ENCODE data around the gene NT5M.
"Not testable (repeated sequence)": the region's sequence is repeated elsewhere in the genome, so short reads cannot be mapped to it uniquely, and the experiment has no call there.

NT5M gene
- 0.75 reads per million for total RNA-seq

- peak; percentile 61 for DNase-seq
Observed at GRCh38 chr17:17303010-17303846, at the start of gene NT5M. Gene NT5M (plus strand): TSS chr17:17303373. CDS start chr17:17303551, 178 bp downstream.

GRCh38 chr17:17253406-17253805 lies 49.8 kb upstream of the NT5M start:
- DNase-seq: no peak

GRCh38 chr17:17254036-17254435 lies 49.1 kb upstream of the NT5M start:
- no peak for DNase-seq

- DNase-seq: not testable (repeated sequence)
Observed at GRCh38 chr17:17255689-17256088, 47.5 kb upstream of the NT5M start.

GRCh38 chr17:17256316-17256715 lies 46.9 kb upstream of the NT5M start:
- DNase-seq: no peak

DNA sequence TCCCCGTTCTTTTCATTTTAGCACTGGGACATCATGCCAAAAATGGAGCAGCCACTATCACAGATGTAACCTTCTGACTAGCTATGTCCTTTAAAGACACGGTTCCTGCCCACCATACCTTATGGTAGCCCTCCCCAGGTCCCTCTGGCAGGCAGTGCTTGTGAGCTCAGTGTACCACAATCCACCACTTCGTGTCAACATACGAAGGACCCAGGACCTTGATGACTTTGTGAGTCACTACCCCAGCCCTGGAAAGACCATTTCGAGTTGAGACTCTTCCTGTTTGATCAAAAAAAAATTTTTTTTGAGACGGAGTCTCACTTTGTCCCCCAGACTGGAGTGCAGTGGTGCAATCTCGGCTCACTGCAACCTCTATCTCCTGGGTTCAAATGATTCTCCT lies 45.2 kb upstream of the NT5M start:
- no peak for DNase-seq

GRCh38 chr17:17258998-17259397 lies 44.2 kb upstream of the NT5M start:
- no peak for DNase-seq

DNA sequence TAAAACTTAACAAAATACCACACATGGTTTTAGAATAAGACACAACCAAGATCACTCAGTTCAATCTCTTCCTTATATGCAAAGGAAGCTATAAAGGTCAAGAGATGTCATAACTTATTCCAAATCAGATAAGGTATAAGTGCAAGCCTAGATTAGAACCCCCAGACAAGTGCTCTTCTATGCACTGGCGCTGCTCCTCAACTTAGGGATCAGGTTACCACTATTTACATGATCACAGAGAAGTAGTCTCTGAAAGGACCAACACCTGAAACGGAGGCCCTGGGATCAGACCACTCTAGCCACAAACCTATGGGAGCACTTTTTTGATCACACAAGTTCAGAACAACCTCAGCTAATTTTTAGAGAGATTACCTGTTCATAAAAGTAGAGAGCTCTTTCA lies 38.7 kb upstream of the NT5M start:
- DNase-seq: no peak

DNA sequence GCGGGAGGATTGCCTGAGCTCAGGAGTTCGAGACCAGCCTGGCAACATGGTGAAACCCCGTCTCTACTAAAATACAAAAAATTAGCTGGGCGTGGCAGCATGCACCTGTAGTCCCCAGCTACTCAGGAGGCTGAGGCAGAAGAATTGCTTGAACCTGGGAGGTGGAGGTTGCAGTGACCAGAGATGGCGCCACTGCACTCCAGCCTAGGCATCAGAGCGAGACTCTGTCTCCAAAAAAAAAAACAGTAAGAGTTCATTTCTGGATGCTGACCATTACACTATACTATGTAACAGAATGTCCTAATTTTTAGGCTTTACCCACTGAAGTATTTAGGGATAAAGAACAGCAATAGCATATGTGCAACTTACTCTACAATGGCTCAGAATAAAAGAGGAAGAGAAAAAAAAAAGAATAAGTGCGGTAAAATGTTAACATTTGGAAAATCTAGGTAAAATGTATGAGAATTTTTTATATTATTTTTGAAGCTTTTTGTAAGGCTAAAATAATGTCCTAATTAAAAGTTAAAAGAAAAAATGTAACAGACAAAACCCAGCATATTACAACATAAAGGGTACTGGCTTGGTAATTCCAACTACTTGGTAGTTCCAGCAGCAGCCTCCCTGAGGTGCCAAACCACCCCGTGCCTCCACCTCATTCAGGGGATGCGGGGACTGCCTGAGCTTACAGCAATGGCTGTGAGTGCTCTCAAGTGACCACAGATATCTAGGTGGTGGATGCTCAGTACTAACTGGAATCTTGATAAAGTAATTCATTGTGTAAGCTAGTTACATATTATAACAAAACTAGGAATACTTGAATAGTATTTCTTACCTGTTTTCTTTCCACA lies 33.0 kb upstream of the NT5M start:
- DNase-seq: no peak

- no peak for DNase-seq
Observed at GRCh38 chr17:17275971-17276370, 27.2 kb upstream of the NT5M start.

DNA sequence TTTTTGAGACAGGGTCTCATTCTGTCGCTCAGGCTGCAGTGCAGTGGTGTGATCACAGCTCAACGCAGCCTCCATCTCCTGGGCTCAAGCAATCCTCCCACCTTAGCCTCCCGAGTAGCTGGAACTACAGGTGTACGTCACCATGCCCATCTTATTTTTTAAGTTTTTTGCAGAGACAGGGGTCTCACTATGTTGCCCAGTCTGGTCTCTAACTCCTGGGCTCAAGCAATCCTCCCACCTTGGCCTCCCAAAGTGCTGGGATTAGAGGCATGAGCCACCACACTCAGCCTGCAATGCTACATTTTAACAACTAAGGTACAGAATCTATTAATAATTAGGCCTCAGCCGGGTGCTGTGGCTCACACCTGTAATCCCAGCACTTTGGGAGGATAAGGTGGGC lies 25.7 kb upstream of the NT5M start:
- not testable (repeated sequence) for DNase-seq

DNA sequence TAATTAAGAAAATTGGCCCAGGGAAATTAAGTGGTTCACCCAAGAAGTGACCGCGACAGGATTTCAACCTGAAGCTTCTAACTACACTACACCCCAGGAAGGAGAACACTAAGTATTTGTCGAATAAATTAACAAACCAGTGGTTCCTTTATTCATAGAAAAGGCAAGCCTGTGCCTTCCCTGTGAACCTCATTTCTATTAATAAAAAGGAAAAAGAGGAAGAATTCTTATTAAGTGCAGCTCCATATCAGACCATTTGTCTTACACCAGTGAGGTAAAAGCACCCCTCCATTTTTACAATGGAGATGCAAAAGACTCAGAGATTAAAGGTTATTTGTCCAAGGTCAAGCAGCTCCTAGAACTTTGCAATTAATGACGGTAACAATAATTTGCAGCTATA lies 23.9 kb upstream of the NT5M start:
- DNase-seq: no peak

DNA sequence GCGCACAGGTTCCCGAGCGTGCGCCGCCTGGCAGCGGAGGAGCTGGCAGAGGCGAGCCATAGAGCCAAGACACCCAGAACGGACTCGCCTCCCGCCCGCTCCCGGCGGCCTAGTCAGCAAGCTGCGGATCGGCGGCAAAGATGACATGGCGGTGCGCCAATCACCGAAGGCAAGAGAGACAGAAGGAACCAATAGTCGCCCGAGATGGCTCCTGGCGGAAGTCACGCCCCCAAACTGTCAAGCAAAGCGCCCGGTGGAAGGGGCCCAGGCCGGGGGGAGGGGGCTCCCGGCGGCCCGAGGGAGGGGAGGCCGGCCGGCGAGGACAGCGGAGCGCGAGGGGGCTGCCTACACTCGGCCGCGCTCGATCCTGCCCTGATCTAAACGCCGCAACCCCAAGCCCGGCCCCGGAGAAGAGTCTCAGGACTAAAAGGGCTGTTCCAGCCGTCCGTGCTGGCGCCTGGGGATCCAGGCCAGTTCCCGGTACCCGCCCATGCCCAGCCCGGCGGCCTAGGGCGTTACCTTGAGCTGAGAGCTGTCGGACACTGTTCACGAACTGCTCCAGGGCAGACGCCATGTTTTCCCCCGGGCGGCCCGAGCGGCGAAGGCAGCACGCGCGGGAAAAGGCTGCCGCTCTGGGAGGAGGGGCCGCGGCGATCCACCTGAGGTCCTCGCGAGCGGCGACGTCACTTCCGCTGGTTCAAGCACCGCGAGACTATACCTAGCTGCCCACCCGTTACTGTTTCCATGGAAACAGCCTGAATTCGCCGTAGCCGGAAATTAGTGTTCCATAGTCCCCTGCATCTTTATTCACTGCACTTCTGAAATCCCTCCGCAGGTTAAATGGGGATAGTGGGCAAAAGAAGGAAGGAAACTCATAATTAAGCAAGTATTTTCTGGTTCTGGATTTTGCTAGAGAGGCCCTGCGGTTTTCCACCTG lies 22.3 kb upstream of the NT5M start, which contains the start of gene COPS3:
COPS3 (minus strand) TSS at position 634 of the 937 bp plus-strand sequence; CDS start at position 574, 60 bp downstream.
- peak; percentile 97 for DNase-seq

- no peak for DNase-seq
Observed at GRCh38 chr17:17285951-17286350, 17.2 kb upstream of the NT5M start.

DNA sequence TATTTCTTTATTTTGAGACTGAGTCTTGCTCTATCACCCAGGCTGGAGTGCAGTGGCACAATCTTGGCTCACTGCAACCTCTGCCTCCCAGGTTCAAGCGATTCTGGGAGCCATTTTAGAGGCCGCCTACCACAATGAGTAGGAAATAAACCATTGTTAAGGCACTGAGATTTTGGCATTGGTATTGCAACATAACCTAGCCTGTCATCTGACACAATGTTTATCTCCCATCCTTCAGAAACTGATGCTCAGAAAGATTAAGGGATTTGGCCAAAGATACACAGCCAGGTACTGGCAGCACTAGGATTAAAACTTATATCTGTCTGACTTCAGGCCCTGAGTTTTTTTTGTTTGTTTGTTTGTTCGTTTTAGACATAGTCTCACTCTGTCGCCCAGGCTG lies 14.1 kb upstream of the NT5M start:
- no peak for DNase-seq

DNA sequence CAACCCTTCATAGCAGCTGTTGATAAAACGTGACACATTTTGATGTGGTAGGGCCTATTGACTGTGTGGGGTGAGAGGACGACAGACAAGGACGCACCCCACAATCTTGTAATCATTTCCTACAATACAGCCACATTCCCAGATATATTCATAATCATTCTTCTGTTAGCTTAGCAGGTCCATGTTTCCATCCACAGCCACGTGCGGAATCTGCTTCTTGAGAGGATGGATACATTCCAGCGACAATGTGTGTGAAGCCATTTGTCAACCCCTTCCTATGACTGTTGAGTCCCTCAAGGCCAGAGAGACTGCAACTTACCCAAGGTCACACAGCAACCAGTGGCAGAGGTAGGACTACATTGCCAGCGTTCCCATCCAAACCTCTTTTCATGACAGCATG lies 13.5 kb upstream of the NT5M start:
- DNase-seq: no peak

DNA sequence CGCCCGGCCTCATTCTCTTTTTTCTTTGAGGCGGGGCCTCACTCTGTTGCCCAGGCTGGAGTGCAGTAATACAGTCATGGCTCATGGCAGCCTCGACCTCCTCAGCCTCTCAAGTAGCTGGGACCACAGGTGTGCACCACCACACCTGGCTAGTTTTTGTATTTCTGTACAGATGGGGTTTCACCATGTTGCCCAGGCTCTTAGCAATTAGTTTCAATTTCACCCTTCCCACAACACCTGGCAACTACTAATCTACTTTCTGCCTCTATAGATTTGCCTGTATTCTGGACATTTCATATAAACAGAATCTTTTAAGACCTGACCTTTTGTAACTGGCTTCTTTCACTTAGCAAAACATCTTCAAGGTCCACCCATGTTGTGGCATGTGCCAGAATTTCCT lies 8.0 kb upstream of the NT5M start:
- DNase-seq: no peak

DNA sequence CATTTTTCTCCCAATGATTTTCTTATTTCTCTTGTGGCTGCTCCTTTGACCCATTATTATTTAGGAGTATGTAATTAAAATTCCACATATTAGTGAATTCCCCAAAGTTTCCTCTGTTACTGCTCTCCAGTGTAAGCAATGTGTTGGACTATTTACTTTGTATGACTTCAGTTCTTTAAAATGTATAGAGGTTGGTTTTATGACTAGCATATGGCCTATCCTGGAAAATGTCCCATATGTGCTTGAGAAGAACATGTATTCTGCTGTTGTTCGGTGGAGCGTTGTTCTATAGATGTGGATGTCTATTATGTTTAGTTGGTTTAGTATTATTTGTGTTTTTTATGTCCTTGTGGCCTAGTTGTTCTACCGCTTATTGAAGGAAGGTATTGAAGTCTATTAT lies 6.0 kb upstream of the NT5M start:
- no peak for DNase-seq

- DNase-seq: no peak
Observed at GRCh38 chr17:17298108-17298507, 5.1 kb upstream of the NT5M start.

- peak; percentile 42 for DNase-seq
Observed at GRCh38 chr17:17300624-17301568, 2.3 kb upstream of the NT5M start.

DNA sequence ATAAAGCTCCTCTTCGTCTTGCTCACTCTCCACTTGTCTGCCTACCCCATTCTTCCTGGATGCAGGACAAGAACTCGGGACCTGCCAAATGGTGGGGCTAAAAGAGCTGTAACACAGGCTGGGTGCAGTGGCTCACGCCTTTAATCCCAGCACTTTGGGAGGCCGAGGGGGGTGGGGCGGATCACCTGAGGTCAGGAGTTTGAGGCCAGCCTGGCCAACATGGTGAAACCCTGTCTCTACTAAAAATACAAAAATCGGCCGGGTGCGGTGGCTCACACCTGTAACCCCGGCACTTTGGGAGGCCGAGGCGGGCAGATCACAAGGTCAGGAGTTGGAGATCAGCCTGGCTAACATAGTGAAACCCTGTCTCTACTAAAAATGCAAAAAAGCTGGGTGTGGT lies 1.5 kb upstream of the NT5M start:
- not testable (repeated sequence) for DNase-seq
